LNCaP clone FGC (cell line): ENCODE measurements around the gene MYO16.
"Not testable (repeated sequence)": the region's sequence is repeated elsewhere in the genome, so short reads cannot be mapped to it uniquely, and the experiment has no call there.

Experiments used
- DNase-seq: peaks from one replicate; pipeline ENCODE4 v3.0.0-alpha.2; 2011; ENCODE audit warnings: low read depth
- H3K4me3 ChIP-seq: 2 replicates; pipeline ENCODE4 v1.5.1; 2011; ENCODE audit warnings: mild to moderate bottlenecking, low read depth, low read length, control low read depth
- TF ChIP-seq, protein P1 (sequence below): IDR thresholded peaks from 2 replicates; pipeline ENCODE4 v1.5.1; 2012; ENCODE audit warnings: mild to moderate bottlenecking; ENCODE audit not compliant: control insufficient read depth, insufficient read depth; ENCODE audit errors: extremely low read depth

The MYO16 gene

DNA sequence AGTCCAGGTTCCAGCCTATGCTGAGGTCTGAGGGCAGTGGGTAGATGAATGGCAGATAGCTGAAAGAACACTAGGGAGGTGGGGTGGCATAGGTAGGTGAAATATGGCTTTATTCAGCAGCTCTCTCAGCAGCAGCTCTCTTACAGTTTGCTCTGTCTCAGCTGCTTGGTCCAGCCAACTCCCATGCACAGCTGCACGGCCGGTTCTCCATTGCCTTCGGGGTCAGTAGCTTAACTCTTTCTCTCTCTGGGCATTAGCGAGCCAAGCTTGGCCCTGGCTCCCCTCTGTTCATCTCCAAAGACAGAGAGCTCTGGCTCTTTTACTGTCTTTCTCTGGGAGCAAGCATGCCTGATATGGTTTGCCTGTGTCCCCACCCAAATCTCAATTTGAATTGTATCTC is 151.9 kb downstream of the MYO16 start:
- TF ChIP-seq, protein P1, sequence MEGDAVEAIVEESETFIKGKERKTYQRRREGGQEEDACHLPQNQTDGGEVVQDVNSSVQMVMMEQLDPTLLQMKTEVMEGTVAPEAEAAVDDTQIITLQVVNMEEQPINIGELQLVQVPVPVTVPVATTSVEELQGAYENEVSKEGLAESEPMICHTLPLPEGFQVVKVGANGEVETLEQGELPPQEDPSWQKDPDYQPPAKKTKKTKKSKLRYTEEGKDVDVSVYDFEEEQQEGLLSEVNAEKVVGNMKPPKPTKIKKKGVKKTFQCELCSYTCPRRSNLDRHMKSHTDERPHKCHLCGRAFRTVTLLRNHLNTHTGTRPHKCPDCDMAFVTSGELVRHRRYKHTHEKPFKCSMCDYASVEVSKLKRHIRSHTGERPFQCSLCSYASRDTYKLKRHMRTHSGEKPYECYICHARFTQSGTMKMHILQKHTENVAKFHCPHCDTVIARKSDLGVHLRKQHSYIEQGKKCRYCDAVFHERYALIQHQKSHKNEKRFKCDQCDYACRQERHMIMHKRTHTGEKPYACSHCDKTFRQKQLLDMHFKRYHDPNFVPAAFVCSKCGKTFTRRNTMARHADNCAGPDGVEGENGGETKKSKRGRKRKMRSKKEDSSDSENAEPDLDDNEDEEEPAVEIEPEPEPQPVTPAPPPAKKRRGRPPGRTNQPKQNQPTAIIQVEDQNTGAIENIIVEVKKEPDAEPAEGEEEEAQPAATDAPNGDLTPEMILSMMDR, result no peak
- no peak overlapping the region for H3K4me3 ChIP-seq

GRCh38 chr13:108782480-108782879 is 153.1 kb downstream of the MYO16 start:
- DNase-seq, H3K4me3 ChIP-seq: not testable (repeated sequence)

More for the DNA sequence above, 151.9 kb downstream of the MYO16 start:
- DNase-seq, result no peak

- no peak for DNase-seq
- TF ChIP-seq, protein P1, result no peak
- no peak overlapping the region for H3K4me3 ChIP-seq
These were observed 156.4 kb downstream of the MYO16 start for GRCh38 chr13:108785844-108786243.

- no peak for DNase-seq
- TF ChIP-seq, protein P1, result no peak
- no peak overlapping the region for H3K4me3 ChIP-seq
These were observed 157.2 kb downstream of the MYO16 start for GRCh38 chr13:108786456-108787200.

- H3K4me3 ChIP-seq, result no peak overlapping the region
- TF ChIP-seq, protein P1, result no peak
- no peak for DNase-seq
These were observed 158.4 kb downstream of the MYO16 start for GRCh38 chr13:108787700-108788414.

DNA sequence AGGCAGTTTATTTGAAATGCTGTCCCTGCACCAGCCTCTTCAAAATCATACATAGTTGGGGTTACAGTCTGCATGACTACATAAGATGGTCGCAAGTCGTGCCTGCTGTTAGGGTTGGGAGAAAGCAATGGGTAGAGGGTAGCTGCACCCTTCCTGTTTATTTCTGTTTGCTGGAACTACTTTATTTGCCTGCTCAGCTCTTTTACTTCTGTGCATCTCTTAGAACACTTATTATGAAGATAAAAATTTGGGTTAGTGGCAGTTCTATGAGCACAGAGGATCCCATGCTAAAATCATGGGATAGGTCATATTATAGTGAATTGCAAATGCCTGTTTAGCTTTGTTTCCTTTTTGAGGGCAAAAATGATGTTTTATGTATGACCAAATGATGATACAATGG is 160.1 kb downstream of the MYO16 start:
- no peak for DNase-seq
- H3K4me3 ChIP-seq, result no peak overlapping the region
- TF ChIP-seq, protein P1, result no peak

- no peak overlapping the region for H3K4me3 ChIP-seq
- no peak for DNase-seq
- TF ChIP-seq, protein P1, result no peak
These were observed 166.4 kb downstream of the MYO16 start for GRCh38 chr13:108795841-108796240.
